Ascending aorta (tissue), 2 donors: ENCODE results near the gene TXNL4B. TPM values are rescaled to one million over a fixed set of nuclear protein-coding genes. Genes with fewer than 3 reads are reported as not detected.

Experiments
- DNase-seq, 2 donors: peaks; one replicate each; pipeline ENCODE4 v3.0.0-alpha.2; 2019; ENCODE audit warnings: low spot score in 2 of 2
- H3K27ac ChIP-seq, 2 donors: fragments of 200-600 bp; sonication (generic); one replicate each; pipeline ENCODE4 v1.5.1; 2016 to 2017; ENCODE audit warnings: mild to moderate bottlenecking in 1 of 2
- H3K27me3 ChIP-seq: fragments of 200-600 bp; sonication (generic); one replicate; pipeline ENCODE4 v1.5.1; 2017
- H3K36me3 ChIP-seq, 2 donors: fragments of 200-600 bp; sonication (generic); one replicate each; pipeline ENCODE4 v1.5.1; 2016
- H3K4me1 ChIP-seq, 2 donors: fragments of 200-600 bp; sonication (generic); one replicate each; pipeline ENCODE4 v1.5.1; 2016 to 2017; ENCODE audit warnings: mild to moderate bottlenecking in 1 of 2
- H3K4me3 ChIP-seq, 2 donors: fragments of 200-600 bp; sonication (generic); one replicate each; pipeline ENCODE4 v1.5.1; 2016 to 2017; ENCODE audit warnings: mild to moderate bottlenecking in 1 of 2
- H3K9me3 ChIP-seq, 2 donors: fragments of 200-600 bp; sonication (generic); one replicate each; pipeline ENCODE4 v1.5.1; 2016
- CTCF ChIP-seq, 3 experiments: fragments of 200-600 bp in 2 of 3; fragments of 450-650 bp in 1 of 3; sonication (generic) in 2 of 3; IDR thresholded peaks; one replicate each; pipeline ENCODE4 v1.5.1; 2016 to 2019; ENCODE audit warnings: antibody characterized with exemption in 3 of 3, mild to moderate bottlenecking in 1 of 3, moderate library complexity in 1 of 3
- intact Hi-C: fragments of 100-400 bp; cut with DNase I; formaldehyde crosslinking; loops from one replicate; pipeline ENCODE4 v1.15.1; 2023
- total RNA-seq: library from RNA; depleted of rRNA; stranded (reverse); fragments of >200 nt; gene quantifications from one replicate; pipeline ENCODE4 v1.1.0, GENCODE V29; 2016

The TXNL4B gene
- total RNA-seq, 1 donor from 2014 or later: 2.4 TPM

DNA sequence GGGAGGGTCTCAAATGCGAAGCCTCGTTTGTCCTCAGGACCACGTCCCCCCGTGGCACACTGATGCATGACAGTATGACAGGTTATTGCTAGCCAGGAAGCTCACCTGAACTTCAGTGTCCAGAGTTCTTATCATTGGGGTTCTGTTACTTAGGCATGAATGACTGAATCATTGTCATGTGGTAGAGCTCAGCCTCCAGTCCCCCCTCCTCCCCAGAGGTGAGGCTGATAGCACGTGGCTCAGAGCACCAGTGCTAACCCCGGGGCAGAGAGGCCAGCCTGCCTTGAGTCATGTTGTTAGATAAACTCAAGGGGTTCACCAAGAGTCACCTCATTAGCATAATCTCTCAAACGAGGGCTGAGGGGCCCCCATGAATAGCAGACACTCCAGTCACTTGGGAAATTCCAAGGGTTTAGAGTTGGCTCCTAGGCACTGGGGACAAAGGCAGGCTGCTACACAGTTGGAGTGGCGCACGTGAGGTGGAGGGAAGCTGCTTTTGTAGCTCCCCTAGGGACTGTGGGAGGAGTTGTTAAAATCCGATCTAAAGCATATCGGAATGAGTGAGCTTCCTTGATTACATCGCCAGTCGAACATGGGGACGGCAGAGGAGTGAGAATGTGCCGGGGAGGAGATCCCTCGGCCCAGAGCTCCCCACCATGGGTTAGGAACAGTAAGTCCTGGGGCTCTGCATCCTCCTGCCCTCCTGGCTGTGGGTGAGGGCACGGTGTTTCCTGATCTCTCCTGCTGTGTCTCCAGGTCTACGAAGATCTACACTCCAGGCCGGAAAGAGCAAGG, 18.4 kb upstream of the TXNL4B start:
- intact Hi-C loops: no loop called here
- Histone ChIP-seq H3K4me3 (no peak overlapping the region), H3K27me3 (no peaks in the 10 kb centered on the region), H3K27ac (no peak overlapping the region), H3K4me1 (no peaks in the 10 kb centered on the region), H3K36me3 (peaks cover 58 to 60% of the 10 kb centered on the region in 2 donors), H3K9me3 (no peaks in the 10 kb centered on the region)
- TF ChIP-seq CTCF (IDR thresholded peaks at IDR 0.05): no peak
- no peak for DNase-seq

GRCh38 chr16:72110662-72111615, 17.5 kb upstream of the TXNL4B start:
- intact Hi-C loops: no loop called here
- Histone ChIP-seq H3K4me1 (no peaks in the 10 kb centered on the region), H3K36me3 (peaks cover 67 to 70% of the 10 kb centered on the region in 2 donors)

GRCh38 chr16:72109966-72110530, 16.6 kb upstream of the TXNL4B start:
- H3K36me3 ChIP-seq: peaks cover 76 to 78% of the 10 kb centered on the region in 2 donors
- intact Hi-C loops: no loop called here
- DNase-seq: no peak

More at GRCh38 chr16:72110662-72111615, 17.5 kb upstream of the TXNL4B start:
- DNase-seq: no peak
- Histone ChIP-seq H3K4me3 (no peak overlapping the region), H3K9me3 (no peaks in the 10 kb centered on the region), H3K27ac (no peak overlapping the region), H3K27me3 (no peaks in the 10 kb centered on the region)
- no peak for TF ChIP-seq CTCF (IDR thresholded peaks at IDR 0.05)

GRCh38 chr16:72109300-72109699, 15.9 kb upstream of the TXNL4B start:
- Histone ChIP-seq H3K27ac (no peak overlapping the region), H3K27me3 (no peaks in the 10 kb centered on the region), H3K4me3 (no peak overlapping the region), H3K4me1 (no peaks in the 10 kb centered on the region), H3K9me3 (no peaks in the 10 kb centered on the region), H3K36me3 (peaks cover 83 to 86% of the 10 kb centered on the region in 2 donors)
- intact Hi-C loops: no loop called here
- TF ChIP-seq CTCF (IDR thresholded peaks at IDR 0.05): no peak
- no peak for DNase-seq

More at GRCh38 chr16:72109966-72110530, 16.6 kb upstream of the TXNL4B start:
- Histone ChIP-seq H3K9me3 (no peaks in the 10 kb centered on the region), H3K27ac (no peak overlapping the region), H3K27me3 (no peaks in the 10 kb centered on the region), H3K4me1 (no peaks in the 10 kb centered on the region), H3K4me3 (no peak overlapping the region)
- TF ChIP-seq CTCF (IDR thresholded peaks at IDR 0.05): no peak

DNA sequence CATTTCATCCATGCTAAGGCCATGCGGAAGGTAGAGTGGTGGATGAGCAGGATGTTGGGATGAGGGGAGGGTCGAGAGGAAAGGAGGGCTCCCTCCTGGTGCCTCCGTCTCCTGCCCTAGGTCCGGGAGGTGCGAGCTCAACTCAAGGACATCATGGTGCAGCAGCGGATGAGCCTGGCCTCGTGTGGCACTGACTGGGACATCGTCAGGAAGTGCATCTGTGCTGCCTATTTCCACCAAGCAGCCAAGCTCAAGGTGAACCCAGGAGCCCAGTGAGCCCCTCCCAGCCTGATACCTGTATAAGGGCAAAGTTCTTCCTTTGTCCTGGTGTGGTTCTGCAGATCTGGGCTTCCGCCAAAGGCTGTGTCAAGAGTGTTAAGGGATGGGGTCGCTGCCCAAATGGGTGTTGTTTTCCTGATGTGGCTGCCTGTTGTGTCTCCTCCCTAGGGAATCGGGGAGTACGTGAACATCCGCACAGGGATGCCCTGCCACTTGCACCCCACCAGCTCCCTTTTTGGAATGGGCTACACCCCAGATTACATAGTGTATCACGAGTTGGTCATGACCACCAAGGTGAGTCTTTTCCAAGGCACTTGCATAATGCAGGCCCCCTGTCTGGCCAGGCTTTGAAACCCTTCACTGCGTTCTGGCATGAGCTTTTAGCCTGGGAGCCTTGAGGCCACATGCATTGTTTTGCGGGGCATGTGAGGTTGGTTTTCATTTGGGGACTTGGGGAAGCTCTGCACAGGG, 15.1 kb upstream of the TXNL4B start:
- no peaks in the 10 kb centered on the region for H3K4me1 ChIP-seq
- TF ChIP-seq CTCF (IDR thresholded peaks at IDR 0.05): no peak
- H3K4me3 ChIP-seq: no peak overlapping the region
- intact Hi-C loops: no loop called here
- no peak overlapping the region for H3K27ac ChIP-seq
- no peaks in the 10 kb centered on the region for H3K9me3 ChIP-seq
- no peaks in the 10 kb centered on the region for H3K27me3 ChIP-seq
- H3K36me3 ChIP-seq: peaks cover 91 to 94% of the 10 kb centered on the region in 2 donors
- no peak for DNase-seq
